ENCODE results near the gene ALS2CL.

ALS2CL gene

GRCh38 chr3:46669191-46669999 is 24.1 kb downstream of the ALS2CL start:
- FAIRE-seq (no peak), DNase-seq (ENCODE audit: extremely low spot score, insufficient read length, low read depth) (no peak)

DNA sequence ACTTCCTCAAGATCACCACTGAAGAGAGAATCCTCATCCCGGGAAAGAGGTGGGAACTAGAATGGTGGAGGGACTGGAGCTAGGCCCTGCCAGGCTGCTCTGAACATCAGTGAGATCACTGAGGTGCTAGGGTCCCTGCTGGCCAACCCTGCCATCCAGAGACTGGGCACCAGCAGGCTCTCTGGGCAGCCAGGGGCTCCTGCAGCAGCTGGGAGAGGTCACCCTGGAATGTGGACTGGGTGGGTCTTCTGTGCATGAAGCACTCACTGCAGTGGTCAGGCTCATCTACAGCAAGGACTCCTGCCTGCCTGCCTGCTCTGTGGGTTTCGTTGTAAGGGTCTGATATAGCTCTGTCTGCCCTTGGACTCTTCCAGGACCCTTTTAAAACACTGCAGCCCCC is 24.9 kb downstream of the ALS2CL start:
- DNase-seq (ENCODE audit: extremely low spot score, insufficient read length, low read depth) (no peak), FAIRE-seq (no peak)

DNA sequence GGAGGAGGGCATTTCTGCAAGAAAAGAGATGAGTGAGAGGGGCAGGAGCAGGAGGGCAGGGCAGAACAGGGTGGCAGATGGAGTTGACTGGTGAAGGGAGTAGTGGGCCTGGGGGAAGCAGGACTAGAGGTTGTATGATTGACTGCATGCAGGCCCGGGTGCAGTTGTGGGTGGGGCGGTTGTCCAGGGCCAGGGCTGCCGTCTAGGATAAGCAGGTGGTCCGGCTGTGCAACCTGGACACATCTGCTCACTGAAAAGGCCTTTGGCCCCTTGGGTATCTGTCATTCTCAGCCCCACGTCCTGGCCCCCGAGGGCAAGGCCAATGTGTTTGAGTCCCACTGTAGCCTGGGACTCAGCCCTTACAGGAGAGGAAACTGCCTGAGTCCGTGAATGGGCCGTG is 25.4 kb downstream of the ALS2CL start:
- FAIRE-seq (no peak), DNase-seq (ENCODE audit: extremely low spot score, insufficient read length, low read depth) (no peak)

- no peak for FAIRE-seq
These were observed 25.8 kb downstream of the ALS2CL start for GRCh38 chr3:46667657-46668056.

GRCh38 chr3:46667061-46667621 is 26.3 kb downstream of the ALS2CL start:
- FAIRE-seq, result no peak
- no peak for DNase-seq (ENCODE audit: extremely low spot score, insufficient read length, low read depth)

More at GRCh38 chr3:46667657-46668056, 25.8 kb downstream of the ALS2CL start:
- no peak for DNase-seq (ENCODE audit: extremely low spot score, insufficient read length, low read depth)

DNA sequence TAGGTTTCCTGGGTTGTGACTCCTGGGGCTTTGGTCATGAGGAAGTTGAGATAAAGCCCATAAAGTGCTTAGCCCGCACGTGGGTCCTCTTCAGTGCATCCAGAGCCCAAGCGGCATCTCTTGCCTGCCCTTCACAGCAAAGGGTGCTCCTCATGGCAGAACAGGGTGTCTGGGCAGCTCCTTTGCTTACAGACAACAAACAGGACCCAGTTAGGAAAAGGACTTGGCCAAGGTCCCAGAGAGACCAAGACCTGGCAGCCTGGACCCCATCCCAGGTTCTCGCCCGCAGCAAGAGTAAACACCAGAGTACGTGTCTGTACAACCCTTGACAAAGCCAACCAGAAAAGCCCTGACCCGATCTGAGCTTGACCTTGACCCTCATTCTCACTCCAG is 27.0 kb downstream of the ALS2CL start:
- FAIRE-seq (no peak), DNase-seq (ENCODE audit: extremely low spot score, insufficient read length, low read depth) (no peak)

DNA sequence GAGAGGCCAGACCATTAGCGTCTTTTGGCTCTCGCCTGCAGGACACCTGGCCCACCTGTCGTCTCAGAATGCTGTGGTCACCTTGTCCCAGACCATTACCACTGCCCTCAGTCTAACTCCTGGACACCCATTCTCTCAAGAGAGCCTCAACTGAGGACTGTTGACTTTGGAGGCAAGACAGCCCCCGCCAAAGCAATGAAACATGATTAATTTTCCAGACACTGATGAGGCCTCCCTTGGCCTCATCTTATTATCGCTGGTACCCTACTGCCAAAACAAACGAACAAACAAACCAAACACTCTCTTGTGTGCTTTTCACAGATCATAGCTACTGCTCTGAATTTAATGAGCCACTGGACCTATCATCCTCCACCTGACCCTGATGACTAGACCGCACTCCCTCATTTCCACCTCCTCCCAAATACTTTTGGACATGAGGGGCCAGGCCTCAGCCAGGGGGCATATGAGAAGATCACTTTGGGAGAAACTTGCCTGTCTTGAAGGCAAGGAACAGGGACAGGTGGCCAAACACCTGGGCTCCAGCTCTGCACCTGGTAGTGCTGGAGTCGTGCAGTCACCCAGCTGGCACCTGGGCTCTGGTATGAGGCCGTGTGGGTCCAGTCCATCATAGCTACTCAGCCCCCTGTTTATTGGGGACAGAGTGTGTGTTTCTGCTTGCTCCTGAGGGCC is 27.6 kb downstream of the ALS2CL start:
- FAIRE-seq (no peak), DNase-seq (ENCODE audit: extremely low spot score, insufficient read length, low read depth) (no peak)

GRCh38 chr3:46664971-46665762 is 28.3 kb downstream of the ALS2CL start:
- FAIRE-seq (no peak), DNase-seq (ENCODE audit: extremely low spot score, insufficient read length, low read depth) (no peak)

GRCh38 chr3:46664188-46664970 is 29.1 kb downstream of the ALS2CL start:
- FAIRE-seq, result no peak

GRCh38 chr3:46663591-46664135 is 29.8 kb downstream of the ALS2CL start:
- DNase-seq (ENCODE audit: extremely low spot score, insufficient read length, low read depth), result no peak
- FAIRE-seq, result no peak

More at GRCh38 chr3:46664188-46664970, 29.1 kb downstream of the ALS2CL start:
- no peak for DNase-seq (ENCODE audit: extremely low spot score, insufficient read length, low read depth)

DNA sequence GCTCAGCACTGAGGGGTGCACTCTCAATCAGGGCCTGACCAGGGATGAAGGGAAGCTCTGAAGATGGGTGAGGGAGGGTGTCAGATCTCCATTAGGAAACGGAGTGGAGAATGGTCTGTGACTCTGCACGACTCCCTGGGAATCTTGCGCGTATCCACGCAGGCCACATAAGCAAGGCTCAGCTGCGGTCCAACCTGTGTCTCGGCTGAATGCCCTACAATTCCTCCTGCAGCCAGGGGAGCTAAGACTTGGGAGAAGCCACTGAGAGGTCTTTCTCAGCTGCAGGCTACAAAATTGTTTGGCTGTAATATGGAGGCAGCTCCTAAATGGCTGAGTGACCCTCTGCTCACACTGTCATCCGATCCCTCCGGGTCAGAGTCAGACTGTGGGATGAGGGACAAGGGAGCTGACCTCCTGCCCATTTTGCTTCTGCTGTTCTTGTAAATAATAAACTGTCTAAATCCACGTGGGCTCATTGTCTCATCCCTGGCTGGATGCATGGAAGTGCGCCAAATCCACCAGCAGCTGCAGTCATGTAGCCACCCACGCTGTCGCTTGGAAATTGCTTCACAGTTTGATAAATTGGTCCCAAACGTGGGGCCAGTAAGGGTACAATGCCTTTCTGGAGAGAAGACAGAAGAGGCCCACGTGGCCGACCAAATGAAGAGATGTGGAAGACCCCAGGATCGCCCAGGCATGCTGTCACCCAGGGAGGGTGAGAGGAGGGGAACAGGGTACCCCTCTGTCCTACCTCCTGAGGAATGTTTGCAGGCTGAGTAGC is 30.5 kb downstream of the ALS2CL start:
- no peak for FAIRE-seq
- DNase-seq (ENCODE audit: extremely low spot score, insufficient read length, low read depth), result no peak

- FAIRE-seq (no peak), DNase-seq (ENCODE audit: extremely low spot score, insufficient read length, low read depth) (no peak)
These were observed 31.4 kb downstream of the ALS2CL start for GRCh38 chr3:46661776-46662766.

GRCh38 chr3:46660543-46661523 is 32.6 kb downstream of the ALS2CL start:
- FAIRE-seq (no peak), DNase-seq (ENCODE audit: extremely low spot score, insufficient read length, low read depth) (no peak)

GRCh38 chr3:46660003-46660402 is 33.5 kb downstream of the ALS2CL start:
- DNase-seq (ENCODE audit: extremely low spot score, insufficient read length, low read depth) (no peak), FAIRE-seq (no peak)

DNA sequence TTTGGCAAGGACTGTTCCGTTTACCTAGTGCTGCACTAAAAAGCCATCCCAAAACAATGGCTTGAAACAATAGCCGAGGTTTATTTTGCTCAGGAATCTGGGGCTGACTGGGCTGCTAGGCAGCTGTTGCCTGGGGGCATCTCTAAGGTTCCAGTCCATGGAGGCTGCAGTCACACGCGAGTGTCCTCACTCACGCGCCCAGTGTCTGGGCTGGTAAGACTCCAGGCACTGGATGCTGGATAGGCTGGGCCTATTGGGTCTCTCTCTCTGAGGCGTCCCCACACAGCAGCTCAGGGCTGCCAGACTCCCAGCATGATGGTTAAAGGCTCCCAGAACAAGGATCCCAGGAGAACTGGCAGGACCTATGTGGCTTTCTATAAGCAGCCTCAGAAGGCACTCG is 34.2 kb downstream of the ALS2CL start:
- DNase-seq (ENCODE audit: extremely low spot score, insufficient read length, low read depth) (no peak), FAIRE-seq (no peak)

- no peak for FAIRE-seq
These were observed 36.5 kb downstream of the ALS2CL start for GRCh38 chr3:46656778-46657556.

More at GRCh38 chr3:46656778-46657556, 36.5 kb downstream of the ALS2CL start:
- DNase-seq (ENCODE audit: extremely low spot score, insufficient read length, low read depth), result no peak

All from GM18507 (cell line).